K562 (cell line): ENCODE data around the gene WWC2. TPM values are rescaled to one million over a fixed set of nuclear protein-coding genes. Genes with fewer than 3 reads are reported as not detected.

Experiments used
- ATAC-seq: fragments of 200-7000 bp; cut with Tn5 transposase; 3 replicates; pipeline ENCODE4 v1.9.1; 2020; ENCODE audit warnings: moderate library complexity
- BruUV-seq: library from RNA; stranded (reverse); fragments of 400-500 nt; replicated peaks from 2 replicates; lab custom pipeline; 2021; lab: Mats Ljungman, UMichigan
- CTCF ChIA-PET: fragments of 300-600 bp; formaldehyde crosslinking; extraction: SDS; loops from one replicate; lab custom pipeline; 2021; ENCODE audit warnings: low intra/inter-chr PET ratio; lab: Yijun Ruan, JAX
- POLR2A ChIA-PET: fragments of 300-600, 350-650 bp; sonication (Branson Sonifier 250); formaldehyde crosslinking; extraction: SDS; loops from one replicate; lab custom pipeline; 2021; ENCODE audit warnings: antibody characterized with exemption, inconsistent platforms; lab: Yijun Ruan, JAX
- DNase-seq, 4 experiments: peaks; one replicate each; pipeline versions ENCODE4 v3.0.0 to v3.0.0-alpha.2; 2011 to 2018; ENCODE audit warnings: low spot score in 3 of 4, mixed read lengths in 3 of 4; ENCODE audit errors: extremely low read depth in 1 of 4
- FAIRE-seq: peaks from 2 replicates; lab custom pipeline; 2011; peaks lifted over from hg19 to GRCh38; lab: Jason Lieb, UNC
- H2AFZ ChIP-seq: 2 replicates; pipeline ENCODE4 v1.6.0; 2011; ENCODE audit warnings: low read depth, low read length, control low read depth, inconsistent platforms
- H3K27ac ChIP-seq: fragments of 200-600 bp; 3 replicates; pipeline ENCODE4 v1.8.0; 2011; ENCODE audit warnings: low read depth, mild to moderate bottlenecking, control low read depth, inconsistent platforms, low read length, moderate library complexity, mixed read lengths; ENCODE audit errors: extremely low read depth
- H3K27me3 ChIP-seq, 2 experiments: fragments of 300-600 bp in 1 of 2; 2 replicates in 1 of 2; 3 replicates in 1 of 2; pipeline versions ENCODE4 v1.6.0 to v1.8.0; 2011; ENCODE audit warnings: inconsistent platforms in 2 of 2, low read length in 2 of 2, mild to moderate bottlenecking in 1 of 2, mixed read lengths in 1 of 2, moderate library complexity in 1 of 2; ENCODE audit not compliant: control insufficient read depth in 2 of 2, insufficient read depth in 2 of 2
- H3K36me3 ChIP-seq: fragments of 300-600 bp; 3 replicates; pipeline ENCODE4 v1.8.0; 2011; ENCODE audit warnings: mild to moderate bottlenecking, low read length, inconsistent platforms; ENCODE audit not compliant: control insufficient read depth, insufficient read depth
- H3K4me1 ChIP-seq, 2 experiments: fragments of 200-600 bp in 1 of 2; replicated peaks in 1 of 2; 2 replicates in 1 of 2; 3 replicates in 1 of 2; pipeline versions ENCODE4 v1.5.1 to v1.8.0; 2011; ENCODE audit warnings: inconsistent platforms in 2 of 2, low read length in 2 of 2, mild to moderate bottlenecking in 1 of 2, mixed read lengths in 1 of 2, moderate library complexity in 1 of 2; ENCODE audit not compliant: control insufficient read depth in 2 of 2, insufficient read depth in 2 of 2
- H3K4me2 ChIP-seq: 2 replicates; pipeline ENCODE4 v1.6.1; 2011; ENCODE audit warnings: low read length, control low read depth, inconsistent platforms, mixed read lengths; ENCODE audit not compliant: insufficient read depth
- H3K4me3 ChIP-seq: fragments of 200-600 bp; sonication (generic), shearing (Covaris generic); 2 replicates; pipeline ENCODE4 v1.5.1; 2016; ENCODE audit warnings: control low read depth, inconsistent platforms
- H3K79me2 ChIP-seq: fragments of 200-600 bp; 3 replicates; pipeline ENCODE4 v1.8.0; 2011; ENCODE audit warnings: low read length, inconsistent platforms; ENCODE audit not compliant: control insufficient read depth, insufficient read depth
- H3K9ac ChIP-seq, 2 experiments: 2 replicates each; pipeline versions ENCODE4 v1.6.0 to v1.6.1; 2011; ENCODE audit warnings: low read depth in 2 of 2, low read length in 2 of 2, control low read depth in 1 of 2, inconsistent platforms in 1 of 2, mild to moderate bottlenecking in 1 of 2, mixed read lengths in 1 of 2; ENCODE audit not compliant: insufficient read depth in 1 of 2
- H3K9me1 ChIP-seq: one replicate; pipeline ENCODE4 v1.6.0; 2011; ENCODE audit warnings: inconsistent platforms, mild to moderate bottlenecking, low read length, moderate library complexity; ENCODE audit not compliant: control insufficient read depth, insufficient read depth
- H3K9me3 ChIP-seq: replicated peaks from 2 replicates; pipeline ENCODE4 v1.5.1; 2011; ENCODE audit warnings: low read depth, low read length, inconsistent platforms; ENCODE audit not compliant: control insufficient read depth, insufficient read depth
- H4K20me1 ChIP-seq: replicated peaks from 2 replicates; pipeline ENCODE4 v1.6.1; 2011; ENCODE audit warnings: low read length, inconsistent platforms, mixed read lengths; ENCODE audit not compliant: control insufficient read depth, insufficient read depth
- HMG20B ChIP-seq: fragments of 250-450 bp; sonication (Bioruptor Pico); IDR thresholded peaks from 2 replicates; pipeline ENCODE4 v1.5.0; 2021; ENCODE audit warnings: mild to moderate bottlenecking
- MED1 ChIP-seq: sonication (generic); formaldehyde crosslinking; IDR thresholded peaks from 2 replicates; pipeline ENCODE4 v1.8.1; 2023; ENCODE audit warnings: missing genetic modification reagents, borderline replicate concordance
- PHF20 ChIP-seq: fragments of 450-650 bp; IDR thresholded peaks from 2 replicates; pipeline ENCODE4 v1.6.1; 2018; ENCODE audit not compliant: partially characterized antibody
- RBM25 ChIP-seq: fragments of 200-400 bp; formaldehyde crosslinking; IDR thresholded peaks from 2 replicates; pipeline ENCODE4 v1.6.1; 2018; ENCODE audit warnings: low read length, low read depth, moderate library complexity; ENCODE audit not compliant: severe bottlenecking
- SAFB2 ChIP-seq: fragments of 200-400 bp; formaldehyde crosslinking; IDR thresholded peaks from 2 replicates; pipeline ENCODE4 v1.6.1; 2018; ENCODE audit warnings: borderline replicate concordance, low read length, low read depth, moderate library complexity; ENCODE audit not compliant: severe bottlenecking
- ZNF133 ChIP-seq: fragments of 250-450 bp; sonication (Bioruptor Pico); IDR thresholded peaks from 2 replicates; pipeline ENCODE4 v1.4.0; 2020; ENCODE audit warnings: mild to moderate bottlenecking
- whole genome bisulfite sequencing: fragments of 100-300 bp; shearing (Covaris generic); methylation state at CpG from one replicate; pipeline ENCODE4 v1.1.6; 2016; ENCODE audit warnings: low coverage, mixed read lengths; ENCODE audit not compliant: insufficient coverage; ENCODE audit errors: missing lambda C conversion rate; 5-methylcytosine and 5-hydroxymethylcytosine counted together
- in situ Hi-C: fragments of 300-500 bp; cut with MboI; formaldehyde crosslinking; loops from 4 replicates; pipeline ENCODE4 v1.15.0; 2018; ENCODE audit warnings: inconsistent platforms, mixed read lengths
- intact Hi-C: fragments of 100-400 bp; cut with micrococcal nuclease; formaldehyde crosslinking; loops from 2 replicates; pipeline ENCODE4 v1.14.2; 2022
- polyA plus RNA-seq, 8 experiments: library from polyadenylated mRNA; depleted of rRNA in 4 of 8; stranded (reverse) in 5 of 8; unstranded in 3 of 8; fragments of >200 nt; fragmentation: Nextera tagmentation in 2 of 8; fragmentation: Illumina TruSeq in 1 of 8; extraction: Ambion mirVana in 2 of 8; extraction: Trizol in 1 of 8; gene quantifications; 2 replicates each; pipeline versions ENCODE4 v1.2.1 to v1.2.3, GENCODE V29; 2011 to 2014; ENCODE audit warnings: inconsistent platforms in 1 of 8, missing spikeins in 1 of 8
- total RNA-seq, 7 experiments: library from RNA; depleted of rRNA in 6 of 7; stranded (reverse); fragments of >200 nt in 6 of 7; fragmentation: Illumina TruSeq in 2 of 7; extraction: Trizol in 2 of 7; gene quantifications; 2 replicates each; pipeline versions ENCODE4 v1.2.1 to v1.2.3, GENCODE V29; 2011 to 2021; ENCODE audit warnings: low replicate concordance in 1 of 7
- TF ChIP-seq, protein P1 (sequence below): fragments of 250-450 bp; sonication (Bioruptor Pico); IDR thresholded peaks from 2 replicates; pipeline ENCODE4 v1.8.0; 2022; ENCODE audit warnings: inconsistent platforms, mild to moderate bottlenecking, moderate library complexity, borderline replicate concordance

WWC2 gene
- total and polyA plus RNA-seq, 9 of the 15 experiments (the other 6 are each of a cell fraction or from before 2014, with no cell fraction given) = 3.7 to 39.4 (median 19.6) TPM

DNA sequence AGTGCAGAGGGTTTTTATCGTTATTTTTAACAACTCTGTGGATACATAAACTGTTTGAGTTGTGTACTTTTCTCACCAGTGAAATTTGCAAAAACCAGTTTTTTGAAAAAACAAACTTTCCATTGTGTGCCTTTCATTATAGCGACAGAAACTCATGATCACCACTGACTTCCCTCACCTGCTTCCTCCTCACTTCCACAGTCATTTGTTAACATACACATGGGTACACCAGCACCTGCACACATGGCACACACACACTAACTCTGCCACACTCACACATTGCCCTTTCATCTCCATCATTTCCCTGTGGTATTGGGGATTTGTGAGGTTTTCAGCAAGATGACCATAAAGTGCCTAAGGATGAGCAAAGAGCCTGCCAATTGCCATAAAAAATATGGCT lies 200.4 kb downstream of the WWC2 start:
- intact Hi-C loops = no loop called here
- Histone ChIP-seq H3K27me3 (no peaks in the 10 kb centered on the region), H3K4me2 (no peak overlapping the region), H3K79me2 (no peaks in the 10 kb centered on the region)
- POLR2A ChIA-PET = no interaction called here
- TF ChIP-seq ZNF133 (CRISPR knock-in tag) (no peak), SAFB2 (no peak), RBM25 (no peak), PHF20 (no peak), MED1 (no peak), HMG20B (no peak)
- TF ChIP-seq, protein P1, sequence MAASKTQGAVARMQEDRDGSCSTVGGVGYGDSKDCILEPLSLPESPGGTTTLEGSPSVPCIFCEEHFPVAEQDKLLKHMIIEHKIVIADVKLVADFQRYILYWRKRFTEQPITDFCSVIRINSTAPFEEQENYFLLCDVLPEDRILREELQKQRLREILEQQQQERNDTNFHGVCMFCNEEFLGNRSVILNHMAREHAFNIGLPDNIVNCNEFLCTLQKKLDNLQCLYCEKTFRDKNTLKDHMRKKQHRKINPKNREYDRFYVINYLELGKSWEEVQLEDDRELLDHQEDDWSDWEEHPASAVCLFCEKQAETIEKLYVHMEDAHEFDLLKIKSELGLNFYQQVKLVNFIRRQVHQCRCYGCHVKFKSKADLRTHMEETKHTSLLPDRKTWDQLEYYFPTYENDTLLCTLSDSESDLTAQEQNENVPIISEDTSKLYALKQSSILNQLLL (CRISPR knock-in tag) = no peak
- TF ChIP-seq, all 486 proteins: peak for 0
- in situ Hi-C loops = no loop called here
- CTCF ChIA-PET = no interaction called here
- H2AFZ ChIP-seq = no peak overlapping the region
- H3K9ac ChIP-seq = no peak overlapping the region
- no peaks in the 10 kb centered on the region for H4K20me1 ChIP-seq
- DNase-seq (no peak), ATAC-seq (no peak), FAIRE-seq (no peak)
- H3K9me3 ChIP-seq = no peaks in the 10 kb centered on the region
- peaks cover 8% of the 10 kb centered on the region; the same call in 1 of the 3 replicates for H3K36me3 ChIP-seq
- no peak overlapping the region for H3K4me3 ChIP-seq
- H3K9me1 ChIP-seq = no peaks in the 10 kb centered on the region
- BruUV-seq = no TSS peak
- WGBS = 52% methylated on average over 2 of the region's 2 CpGs
- no peaks in the 10 kb centered on the region for H3K4me1 ChIP-seq
- H3K27ac ChIP-seq = no peak overlapping the region
